SK-N-MC (cell line): ENCODE results near the gene C2orf78.

ENCODE experiments used
- EZH2 ChIP-seq: fragments of 200-600 bp; sonication (generic); IDR thresholded peaks from one replicate; pipeline ENCODE4 v1.6.1; 2017; ENCODE audit warnings: antibody characterized with exemption
- FOXP2 ChIP-seq: optimal IDR thresholded peaks from 2 replicates; pipeline ENCODE3; 2011; ENCODE audit warnings: mild to moderate bottlenecking, moderate library complexity; ENCODE audit not compliant: insufficient read depth; ENCODE audit errors: extremely low read length, control extremely low read depth
- POLR2AphosphoS5 ChIP-seq: IDR thresholded peaks from 2 replicates; pipeline ENCODE4 v1.6.1; 2012; ENCODE audit warnings: mild to moderate bottlenecking, low read depth, low read length, borderline replicate concordance

- no peak for TF ChIP-seq POLR2AphosphoS5
- TF ChIP-seq EZH2 = no peak
- no peak for TF ChIP-seq FOXP2
Observed at GRCh38 chr2:73811878-73812277, 27.9 kb downstream of the C2orf78 start.
